ENCODE results near the gene TOLLIP.
"Not testable (repeated sequence)": the region's sequence is repeated elsewhere in the genome, so short reads cannot be mapped to it uniquely, and the experiment has no call there.

TOLLIP gene

DNA sequence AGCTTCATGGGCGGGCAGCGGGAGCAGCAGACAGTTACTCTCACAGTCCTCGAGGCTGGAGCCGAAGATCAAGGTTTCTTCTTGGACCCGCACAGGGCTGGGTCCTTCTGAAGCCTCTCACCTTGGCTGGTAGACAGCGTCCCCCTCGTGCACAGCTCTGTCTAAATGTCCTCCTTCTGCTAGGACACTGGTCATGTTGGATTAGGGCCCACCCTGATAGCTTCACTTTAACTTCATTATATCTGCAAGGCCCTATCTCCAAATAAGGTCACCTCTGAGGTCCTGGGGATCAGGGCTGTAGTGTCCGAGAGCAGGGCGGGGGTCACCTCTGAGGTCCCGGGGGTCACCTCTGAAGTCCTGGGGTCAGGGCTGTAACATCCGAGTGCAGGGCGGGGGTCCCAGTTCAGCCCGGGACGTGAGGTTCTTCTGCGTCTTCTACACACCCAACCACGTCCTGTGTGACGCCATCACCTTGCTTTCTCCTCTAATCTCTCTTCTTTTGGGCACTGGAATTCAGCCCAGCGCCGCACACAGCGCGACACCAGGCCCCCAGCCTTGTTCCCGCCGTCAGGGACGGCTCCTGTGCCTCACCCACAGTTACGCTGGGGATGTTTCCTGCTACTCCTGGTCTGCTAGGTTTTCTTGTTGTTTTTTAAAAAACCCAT lies 34.1 kb upstream of the TOLLIP start:
- DNase-seq: no peak

GRCh38 chr11:1342946-1343345 lies 33.5 kb upstream of the TOLLIP start:
- DNase-seq: no peak

DNA sequence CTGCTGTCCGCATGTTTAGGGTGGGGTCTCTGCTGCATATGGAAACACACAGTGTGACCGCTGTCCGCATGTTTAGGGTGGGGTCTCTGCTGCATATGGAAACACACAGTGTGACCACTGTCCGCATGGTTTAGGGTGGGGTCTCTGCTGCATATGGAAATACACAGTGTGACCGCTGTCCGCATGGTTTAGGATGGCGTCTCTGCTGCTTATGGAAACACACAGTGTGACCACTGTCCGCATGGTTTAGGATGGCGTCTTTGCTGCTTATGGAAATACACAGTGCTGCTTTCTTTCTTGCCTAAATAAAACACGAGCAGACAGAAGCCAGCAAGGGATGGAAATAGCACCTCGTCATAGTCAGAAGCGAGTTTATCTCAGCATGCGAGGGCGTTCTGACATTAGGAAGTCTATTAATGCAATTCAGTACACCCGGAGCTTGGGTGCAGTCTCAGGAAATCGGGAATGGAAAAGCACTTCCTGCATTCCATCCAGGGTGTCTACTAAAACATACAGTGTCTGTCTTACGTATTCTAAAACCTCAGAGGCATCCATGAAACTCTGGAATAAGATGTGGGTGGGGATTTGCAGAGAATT lies 32.6 kb upstream of the TOLLIP start:
- no peak for DNase-seq

- DNase-seq: not testable (repeated sequence)
Measured at GRCh38 chr11:1341226-1341625, 31.8 kb upstream of the TOLLIP start.

GRCh38 chr11:1340111-1340510 lies 30.7 kb upstream of the TOLLIP start:
- DNase-seq: no peak

DNA sequence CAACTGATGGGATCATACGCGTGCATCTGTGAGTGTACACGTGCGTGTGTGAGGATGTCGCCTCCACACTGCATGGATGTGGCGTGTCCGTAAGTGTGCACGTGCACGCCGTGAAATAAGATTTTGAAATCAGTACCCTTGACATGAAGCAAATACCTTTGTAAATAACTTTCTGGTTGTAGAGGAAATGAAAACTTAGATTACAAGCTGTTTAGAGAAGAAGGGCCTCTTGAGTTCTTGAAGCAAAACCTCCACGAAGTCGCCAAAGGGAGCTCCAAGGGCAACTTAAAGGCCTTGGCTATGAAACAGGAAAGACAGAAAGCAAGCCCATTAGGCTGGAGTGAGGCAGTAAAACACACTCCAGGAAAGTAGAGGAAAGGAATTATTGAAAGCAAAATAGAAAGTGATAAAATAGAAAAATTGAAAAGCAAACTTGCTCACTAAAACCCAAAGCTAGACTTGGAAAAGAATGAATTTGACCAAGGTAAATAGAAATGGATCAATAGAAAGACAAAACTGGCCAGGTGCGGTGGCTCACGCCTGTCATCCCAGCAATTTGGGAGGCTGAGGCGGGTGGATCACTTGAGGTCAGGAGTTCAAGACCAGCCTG lies 29.7 kb upstream of the TOLLIP start:
- DNase-seq: no peak

DNA sequence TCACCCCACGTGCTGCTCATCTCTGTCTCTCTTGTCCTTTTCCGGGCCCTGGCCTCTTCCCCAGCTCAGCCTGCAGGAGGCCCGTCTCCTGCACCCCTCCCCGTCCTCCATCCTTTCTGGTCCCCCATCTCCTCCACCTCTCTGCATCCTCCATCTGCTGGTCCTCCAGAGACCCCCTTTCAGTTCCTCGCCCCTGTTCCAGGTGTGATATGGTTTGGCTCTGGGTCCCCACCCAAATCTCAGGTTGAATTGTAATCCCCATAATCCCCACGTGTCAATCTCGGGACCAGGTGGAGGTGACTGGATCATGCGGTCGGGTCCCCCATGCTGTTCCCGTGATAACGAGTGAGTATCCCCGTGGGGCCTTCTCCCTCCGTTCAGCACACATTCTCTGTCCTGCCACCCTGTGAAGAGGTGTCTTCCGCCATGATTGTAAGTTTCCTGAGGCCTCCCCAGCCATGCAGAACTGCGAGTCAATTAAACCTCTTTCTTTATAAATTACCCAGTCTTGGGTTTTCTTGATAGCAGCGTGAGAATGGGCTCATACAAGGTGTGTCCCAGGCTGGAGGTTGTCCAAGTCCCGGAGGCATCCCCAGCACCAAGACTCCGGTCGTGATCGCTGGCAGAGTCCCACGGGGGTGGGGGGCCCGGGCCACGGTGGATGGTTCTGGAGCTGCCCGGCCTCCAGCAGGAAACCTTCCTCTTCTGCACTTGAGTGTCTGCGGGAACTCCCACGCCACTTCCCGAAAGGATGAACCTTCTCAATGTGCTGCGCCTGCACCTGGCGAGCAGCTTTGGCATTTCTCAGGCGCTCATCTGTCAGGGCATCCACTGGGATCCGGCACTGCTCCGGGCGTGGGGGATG lies 29.0 kb upstream of the TOLLIP start:
- peak in 1 of 2 donors; percentile 21 for DNase-seq

DNA sequence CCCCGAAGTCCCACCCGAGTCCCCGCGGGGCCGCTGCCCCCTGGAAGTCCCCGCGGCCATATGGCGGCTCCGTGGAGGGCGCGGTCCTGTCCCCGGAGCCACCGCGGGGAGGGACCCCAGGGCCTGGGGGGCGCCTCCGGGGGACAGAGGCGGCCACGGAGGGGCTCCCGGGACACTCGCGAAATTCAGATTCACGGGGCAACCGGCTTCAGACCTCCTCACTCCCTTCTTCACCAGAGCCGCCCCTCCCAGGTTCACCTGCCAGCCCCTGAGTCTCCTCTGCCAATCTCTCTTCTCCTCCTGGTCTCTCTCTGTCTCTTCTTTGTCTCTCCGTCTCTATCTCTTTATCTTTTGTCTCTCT lies 28.2 kb upstream of the TOLLIP start:
- no peak for DNase-seq

DNA sequence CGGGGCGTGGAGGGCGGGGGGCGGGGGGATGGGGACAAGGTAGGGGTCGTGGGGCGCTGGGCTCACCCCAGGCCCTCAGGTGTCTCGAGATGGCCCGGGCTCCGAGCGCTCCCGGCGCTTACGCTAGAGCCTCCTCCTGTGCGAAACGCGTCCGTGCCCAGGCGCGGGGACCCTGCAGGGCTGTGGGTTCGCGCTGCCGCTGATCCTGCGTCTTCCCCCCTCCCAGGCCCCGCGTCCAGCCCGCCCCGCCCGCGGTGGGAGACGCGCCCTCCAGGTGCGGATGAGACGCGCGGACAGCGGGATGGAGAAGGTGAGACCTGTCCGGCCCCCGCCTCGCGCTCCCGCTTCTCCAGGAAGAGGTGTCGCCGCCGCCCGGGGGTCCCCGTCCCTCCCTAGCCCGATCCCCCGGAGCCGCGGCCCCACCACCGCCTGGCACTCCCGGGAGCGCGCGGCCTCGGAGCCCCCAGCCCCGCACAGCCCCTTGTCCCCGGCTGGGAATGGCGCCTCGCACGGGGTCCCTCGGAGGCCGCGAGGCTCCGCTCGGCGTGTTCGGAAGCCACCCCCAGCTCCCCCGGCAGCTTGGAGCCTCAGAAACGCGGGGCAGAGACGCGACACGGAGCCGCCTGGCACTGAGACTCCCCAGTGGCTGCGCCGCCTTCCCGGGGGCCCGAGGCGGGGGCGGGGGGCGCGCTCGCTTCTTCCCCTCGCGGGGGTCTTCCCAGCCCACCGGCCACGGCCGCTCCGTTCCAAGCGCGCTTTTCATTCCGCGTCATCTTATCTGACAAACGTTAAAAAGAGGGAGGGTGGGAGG lies 27.6 kb upstream of the TOLLIP start:
- DNase-seq: peak; percentile 43 to 52

GRCh38 chr11:1335811-1336761 lies 26.7 kb upstream of the TOLLIP start:
- DNase-seq: peak; percentile 52 to 63

DNA sequence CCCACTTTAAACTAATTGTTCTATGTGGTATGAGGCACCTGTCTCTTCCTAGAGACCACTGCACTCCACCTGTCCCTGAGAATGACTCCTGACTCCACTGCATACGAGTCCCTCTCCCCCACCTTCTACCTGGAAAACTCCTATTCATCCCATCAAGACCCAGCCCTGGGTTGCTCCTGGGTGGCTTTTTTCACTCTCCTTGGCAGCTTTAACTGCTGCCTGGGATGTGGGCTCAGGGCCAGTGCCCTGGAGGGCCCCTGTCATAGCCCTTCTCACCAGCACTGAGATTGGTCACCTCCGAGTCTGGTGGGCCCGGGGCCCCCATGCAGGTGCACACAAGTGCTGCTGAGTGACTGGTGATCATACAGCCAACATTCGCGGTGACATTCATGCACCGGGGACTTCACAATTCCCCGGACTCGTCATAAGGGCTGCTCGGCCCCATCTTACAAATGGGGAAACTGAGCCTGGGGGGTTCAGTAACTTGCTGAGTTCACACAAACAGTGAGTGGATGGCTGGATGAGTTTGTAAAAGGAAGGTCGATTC lies 25.9 kb upstream of the TOLLIP start:
- DNase-seq: no peak

- DNase-seq: no peak
Measured at GRCh38 chr11:1333860-1334259, 24.4 kb upstream of the TOLLIP start.

- no peak for DNase-seq
Measured at GRCh38 chr11:1333091-1333772, 23.8 kb upstream of the TOLLIP start.

GRCh38 chr11:1330473-1330872 lies 21.0 kb upstream of the TOLLIP start:
- DNase-seq: no peak

DNA sequence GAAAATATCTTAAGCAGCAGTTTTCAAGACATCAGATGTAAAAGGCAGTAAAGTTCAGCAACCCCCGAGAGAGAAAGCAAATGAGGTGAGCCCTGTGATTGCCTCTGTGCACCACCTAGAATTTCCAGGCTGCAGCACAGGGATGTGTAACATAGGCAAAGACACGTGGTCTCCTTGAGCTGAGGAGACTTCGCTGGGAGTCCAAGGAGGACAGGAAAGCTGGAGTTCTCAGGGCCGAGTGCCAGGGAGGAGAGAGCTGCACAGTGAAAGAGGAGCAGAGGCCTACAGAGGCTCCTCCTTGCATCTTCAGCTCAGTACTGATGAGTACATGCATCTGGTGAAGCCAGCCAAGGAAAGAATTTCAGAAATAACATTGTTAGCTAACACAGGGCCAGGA lies 17.6 kb upstream of the TOLLIP start:
- no peak for DNase-seq

GRCh38 chr11:1326435-1327063 lies 17.1 kb upstream of the TOLLIP start:
- no peak for DNase-seq

DNA sequence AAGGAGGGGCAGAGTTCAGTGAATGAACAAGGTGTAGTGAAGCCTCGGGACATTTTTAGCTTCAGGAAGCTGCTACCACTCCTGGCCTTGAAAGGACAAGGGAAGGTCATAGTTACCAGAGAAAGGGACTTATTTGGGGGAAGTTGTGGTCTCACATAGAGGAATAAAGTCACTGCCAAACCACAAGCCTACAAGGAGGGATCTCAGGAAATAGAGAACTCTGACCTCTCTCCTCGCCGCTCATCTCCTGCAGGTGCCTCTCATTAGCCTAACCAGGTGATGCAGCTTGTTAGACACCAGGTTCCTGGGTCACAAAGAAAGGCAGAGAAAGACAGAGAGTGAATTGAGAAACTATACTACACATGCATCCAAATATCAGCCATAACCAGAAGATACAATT lies 14.3 kb upstream of the TOLLIP start:
- no peak for DNase-seq

DNA sequence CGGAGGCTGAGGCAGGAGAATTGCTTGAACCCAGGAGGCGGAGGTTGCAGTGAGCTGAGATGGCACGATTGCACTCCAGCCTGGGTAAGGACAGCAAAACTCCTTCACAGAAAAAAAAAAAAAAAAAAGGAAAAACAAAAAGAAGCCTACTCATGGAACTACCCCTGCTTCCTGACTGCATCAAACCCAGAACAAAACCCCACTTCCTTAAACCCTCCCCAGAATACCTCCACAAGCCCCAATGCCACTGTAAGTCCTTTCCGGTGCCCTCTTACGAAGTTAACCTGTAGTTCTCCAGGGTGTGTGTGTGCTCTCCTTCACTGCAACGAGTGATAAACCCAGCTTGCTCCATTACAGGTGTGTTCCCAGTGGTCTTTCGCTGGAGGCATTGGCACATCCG lies 8.6 kb upstream of the TOLLIP start:
- DNase-seq: no peak

- no peak for DNase-seq
Measured at GRCh38 chr11:1317432-1317831, 8.0 kb upstream of the TOLLIP start.

All from CD4-positive, alpha-beta T cell treated with Interleukin-1 beta for 1 hour (primary cell).